GM23338 (cell line): Measurements from ENCODE around the gene OR2T10. TPM values are rescaled to one million over a fixed set of nuclear protein-coding genes. Genes with fewer than 3 reads are reported as not detected.

ENCODE experiments used
- ATAC-seq: fragments of 200-7000 bp; cut with Tn5 transposase; 3 replicates; pipeline ENCODE4 v1.9.1; 2020
- DNase-seq: peaks from one replicate; pipeline ENCODE4 v3.0.0-alpha.2; 2015; ENCODE audit warnings: low spot score
- H2AFZ ChIP-seq: fragments of 200-600 bp; sonication (generic); 2 replicates; pipeline ENCODE4 v1.8.0; 2016; ENCODE audit warnings: antibody characterized with exemption, mild to moderate bottlenecking, moderate library complexity
- H3F3A ChIP-seq: fragments of 200-600 bp; sonication (generic); replicated peaks from 2 replicates; pipeline ENCODE4 v1.8.0; 2017; ENCODE audit warnings: antibody characterized with exemption, mixed run types, low read depth
- H3K27ac ChIP-seq: fragments of 200-600 bp; sonication (generic); 2 replicates; pipeline ENCODE4 v1.6.1; 2016; ENCODE audit warnings: low read depth
- H3K27me3 ChIP-seq: fragments of 200-600 bp; sonication (generic); 2 replicates; pipeline ENCODE4 v1.8.0; 2016; ENCODE audit warnings: mild to moderate bottlenecking, mixed run types, moderate library complexity; ENCODE audit not compliant: insufficient read depth
- H3K36me3 ChIP-seq: fragments of 200-600 bp; sonication (generic); 2 replicates; pipeline ENCODE4 v1.8.0; 2016; ENCODE audit warnings: mild to moderate bottlenecking; ENCODE audit not compliant: insufficient read depth
- H3K4me1 ChIP-seq: fragments of 200-600 bp; sonication (generic); 2 replicates; pipeline ENCODE4 v1.8.0; 2016; ENCODE audit warnings: mild to moderate bottlenecking, moderate library complexity; ENCODE audit not compliant: insufficient read depth
- H3K4me2 ChIP-seq: fragments of 200-600 bp; sonication (generic); 2 replicates; pipeline ENCODE4 v1.7.1; 2017; ENCODE audit warnings: mixed run types
- H3K4me3 ChIP-seq: fragments of 200-600 bp; sonication (generic); 2 replicates; pipeline ENCODE4 v1.6.1; 2016; ENCODE audit warnings: mixed run types
- H3K79me2 ChIP-seq: fragments of 200-600 bp; sonication (generic); replicated peaks from 2 replicates; pipeline ENCODE4 v1.8.0; 2017; ENCODE audit warnings: mild to moderate bottlenecking; ENCODE audit not compliant: insufficient read depth
- H3K9me2 ChIP-seq: fragments of 200-600 bp; sonication (generic); 2 replicates; pipeline ENCODE4 v1.8.0; 2017; ENCODE audit not compliant: insufficient read depth
- H4K20me1 ChIP-seq: fragments of 200-600 bp; sonication (generic); replicated peaks from 2 replicates; pipeline ENCODE4 v1.8.0; 2017; ENCODE audit warnings: mild to moderate bottlenecking; ENCODE audit not compliant: insufficient read depth
- H3K27ac Mint-ChIP-seq: 2 replicates; pipeline ENCODE4 v1.8.0; 2020; ENCODE audit warnings: inconsistent platforms, mild to moderate bottlenecking, moderate library complexity, mixed read lengths
- H3K27me3 Mint-ChIP-seq: 3 replicates; pipeline ENCODE4 v1.8.0; 2022; ENCODE audit warnings: low read depth, mild to moderate bottlenecking, moderate library complexity, mixed read lengths, inconsistent platforms; ENCODE audit not compliant: insufficient read depth, poor library complexity
- H3K36me3 Mint-ChIP-seq: 3 replicates; pipeline ENCODE4 v1.8.0; 2021; ENCODE audit warnings: low read depth, mild to moderate bottlenecking, inconsistent platforms, moderate library complexity, mixed read lengths
- H3K4me1 Mint-ChIP-seq: 3 replicates; pipeline ENCODE4 v1.8.0; 2020; ENCODE audit warnings: mild to moderate bottlenecking, inconsistent platforms, mixed read lengths
- H3K4me3 Mint-ChIP-seq: 3 replicates; pipeline ENCODE4 v1.8.0; 2021; ENCODE audit warnings: moderate library complexity, mild to moderate bottlenecking, inconsistent platforms, mixed read lengths
- H3K9me3 Mint-ChIP-seq: 3 replicates; pipeline ENCODE4 v1.8.0; 2020; ENCODE audit warnings: moderate library complexity, mild to moderate bottlenecking, inconsistent platforms, mixed read lengths
- CTCF ChIP-seq, 2 experiments: fragments of 200-600 bp in 1 of 2; sonication (generic) in 1 of 2; conservative IDR thresholded peaks; 2 replicates each; pipeline versions ENCODE4 v1.5.1 to v1.6.1; 2016 to 2017; ENCODE audit warnings: antibody characterized with exemption in 2 of 2, low read depth in 2 of 2, mild to moderate bottlenecking in 2 of 2, moderate library complexity in 1 of 2
- ETS1 ChIP-seq: IDR thresholded peaks from 2 replicates; pipeline ENCODE4 v1.6.1; 2016; ENCODE audit warnings: antibody characterized with exemption
- EZH2 ChIP-seq: fragments of 200-600 bp; sonication (generic); IDR thresholded peaks from one replicate; pipeline ENCODE4 v1.8.0; 2017; ENCODE audit warnings: antibody characterized with exemption, mild to moderate bottlenecking, low read depth; ENCODE audit not compliant: unreplicated experiment
- JUNB ChIP-seq: IDR thresholded peaks from one replicate; pipeline ENCODE4 v1.6.1; 2016; ENCODE audit warnings: antibody characterized with exemption; ENCODE audit not compliant: unreplicated experiment
- NANOG ChIP-seq: IDR thresholded peaks from 2 replicates; pipeline ENCODE4 v1.6.1; 2016; ENCODE audit warnings: antibody characterized with exemption, borderline replicate concordance
- POLR2AphosphoS5 ChIP-seq: IDR thresholded peaks from 2 replicates; pipeline ENCODE4 v1.6.1; 2016; ENCODE audit warnings: antibody characterized with exemption, low read depth
- REST ChIP-seq: IDR thresholded peaks from one replicate; pipeline ENCODE4 v1.6.1; 2018; ENCODE audit warnings: antibody characterized with exemption; ENCODE audit not compliant: unreplicated experiment
- STAT1 ChIP-seq: IDR thresholded peaks from one replicate; pipeline ENCODE4 v1.6.1; 2016; ENCODE audit warnings: antibody characterized with exemption; ENCODE audit not compliant: unreplicated experiment
- ZNF114 ChIP-seq: fragments of 250-450 bp; sonication (Bioruptor Pico); IDR thresholded peaks from 2 replicates; pipeline ENCODE4 v1.5.0; 2020; ENCODE audit warnings: mild to moderate bottlenecking, moderate library complexity
- ZNF331 ChIP-seq: fragments of 250-450 bp; sonication (Bioruptor Pico); IDR thresholded peaks from 2 replicates; pipeline ENCODE4 v1.5.0; 2020; ENCODE audit warnings: low read depth, mild to moderate bottlenecking, moderate library complexity
- ZNF462 ChIP-seq: fragments of 250-450 bp; sonication (Bioruptor Pico); IDR thresholded peaks from 2 replicates; pipeline ENCODE4 v1.5.0; 2020; ENCODE audit warnings: mild to moderate bottlenecking, moderate library complexity
- polyA plus RNA-seq: library from polyadenylated mRNA; unstranded; fragments of >200 nt; fragmentation: Nextera tagmentation; extraction: Ambion mirVana; gene quantifications from 2 replicates; pipeline ENCODE4 v1.2.1, GENCODE V29; 2016
- total RNA-seq: library from RNA; depleted of rRNA; stranded (reverse); fragments of >200 nt; shearing (Covaris generic); gene quantifications from 2 replicates; pipeline ENCODE4 v1.2.3, GENCODE V29; 2014

OR2T10 gene
- total and polyA plus RNA-seq, 2 experiments from 2014 or later: not detected

- H3K4me3 ChIP-seq: no peak overlapping the region
- H3K36me3 Mint-ChIP-seq: peaks cover 21% of the 10 kb centered on the region
- H3F3A ChIP-seq: no peaks in the 10 kb centered on the region
- H4K20me1 ChIP-seq: no peaks in the 10 kb centered on the region
- H3K27ac Mint-ChIP-seq: no peak overlapping the region
- H3K4me1 Mint-ChIP-seq: no peaks in the 10 kb centered on the region
- no peak for ATAC-seq
- no peaks in the 10 kb centered on the region for H3K4me1 ChIP-seq
- no peaks in the 10 kb centered on the region for H3K27me3 Mint-ChIP-seq
- no peak overlapping the region for H3K27ac ChIP-seq
- H3K36me3 ChIP-seq: 0 out of 2 replicates have a peak, but pooled peaks cover 4% of the 10 kb centered on the region
- no peak overlapping the region for H3K4me2 ChIP-seq
- DNase-seq: no peak
- H3K9me3 Mint-ChIP-seq: peaks cover 88% of the 10 kb centered on the region
- no peaks in the 10 kb centered on the region for H3K79me2 ChIP-seq
- no peak overlapping the region for H3K4me3 Mint-ChIP-seq
- no peaks in the 10 kb centered on the region for H3K9me2 ChIP-seq
- no peak overlapping the region for H2AFZ ChIP-seq
- no peaks in the 10 kb centered on the region for H3K27me3 ChIP-seq
- TF ChIP-seq STAT1 (no peak), ZNF331 (CRISPR knock-in tag) (no peak), JUNB (no peak), CTCF (conservative IDR thresholded peaks at IDR 0.05; ENCODE audit: low read depth in 2 of 2) (no peak), NANOG (no peak), ZNF114 (CRISPR knock-in tag) (no peak), REST (no peak), POLR2AphosphoS5 (no peak), EZH2 (no peak), ZNF462 (CRISPR knock-in tag) (no peak), ETS1 (no peak)
Measured at GRCh38 chr1:248611883-248612414, 14.4 kb upstream of the OR2T10 start.
